Hematopoietic multipotent progenitor cell treated with erythropoietin and hydrocortisone succinate and interleukin-3 and kit ligand, for 8 days (in vitro differentiated cells): ENCODE data around the gene KCNJ10.

Experiments used
- DNase-seq: peaks from one replicate; pipeline ENCODE4 v3.0.0-alpha.2; 2015

KCNJ10 gene

DNA sequence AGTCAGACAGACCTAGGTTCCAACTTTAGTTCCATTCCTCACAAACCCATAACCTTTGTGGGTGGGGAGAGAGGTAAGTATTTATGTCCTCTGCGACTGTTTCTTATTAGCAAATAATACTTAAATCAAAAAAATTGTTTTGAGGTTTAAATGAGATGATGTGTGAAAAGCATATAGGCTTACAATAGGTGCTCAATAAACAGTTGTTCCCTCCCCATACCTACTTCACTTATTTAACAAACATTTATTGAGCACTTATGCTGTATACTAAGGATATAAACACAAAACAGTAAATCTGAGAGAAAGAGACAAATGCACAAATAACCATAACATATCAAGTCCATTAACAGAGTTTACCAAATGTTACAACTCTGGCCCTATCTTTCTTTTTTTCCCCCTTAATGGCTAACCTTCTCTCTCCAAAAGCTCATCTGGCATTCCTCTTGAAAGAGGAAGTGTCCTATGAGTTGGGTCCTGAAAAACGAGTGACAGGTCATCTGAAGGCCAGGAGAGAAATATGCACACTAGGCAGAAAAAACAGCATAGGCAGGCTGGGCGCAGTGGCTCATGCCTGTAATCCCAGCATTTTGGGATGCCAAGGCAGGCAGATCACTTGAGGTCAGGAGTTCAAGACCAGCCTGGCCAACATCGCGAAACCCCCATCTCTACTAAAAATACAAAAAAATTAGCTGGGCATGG, 48.4 kb downstream of the KCNJ10 start:
- no peak for DNase-seq

DNA sequence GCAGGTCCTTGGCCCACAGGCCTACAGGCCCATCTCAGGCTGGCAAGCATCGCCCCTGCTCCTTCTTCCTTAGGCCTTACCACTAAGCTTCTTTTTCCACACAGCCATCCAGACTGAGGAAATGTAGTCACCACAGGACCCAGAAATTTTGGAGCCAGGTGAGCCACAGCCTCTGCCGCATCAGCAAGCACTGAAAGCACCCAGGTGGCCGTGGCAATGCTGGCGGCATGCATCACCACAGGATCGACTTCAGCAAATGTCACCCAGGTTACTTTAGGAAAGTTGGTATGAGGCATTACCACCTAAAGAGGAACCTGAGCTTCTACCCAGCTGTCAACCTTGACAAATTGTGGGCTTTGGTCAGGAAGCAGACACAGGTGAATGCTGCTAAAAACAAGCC, 49.8 kb downstream of the KCNJ10 start:
- no peak for DNase-seq

DNA sequence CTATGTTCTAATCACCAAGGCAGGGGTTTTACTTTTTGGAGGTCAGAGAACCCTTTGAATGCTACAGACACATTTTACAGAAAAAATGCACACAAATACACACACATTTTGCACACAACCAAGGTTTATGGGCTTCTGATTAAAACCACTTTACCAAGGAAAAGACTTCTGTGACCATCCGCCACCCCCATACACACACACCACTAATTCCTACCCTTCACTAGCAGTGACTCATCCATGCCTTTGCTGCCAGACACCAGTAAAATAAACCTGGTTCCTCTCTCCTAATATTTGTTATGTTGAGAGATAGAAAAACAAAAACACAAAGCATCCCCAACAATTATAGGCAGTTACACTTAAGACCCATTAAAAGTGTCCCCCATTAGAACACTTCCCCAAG, 51.1 kb downstream of the KCNJ10 start:
- no peak for DNase-seq

DNA sequence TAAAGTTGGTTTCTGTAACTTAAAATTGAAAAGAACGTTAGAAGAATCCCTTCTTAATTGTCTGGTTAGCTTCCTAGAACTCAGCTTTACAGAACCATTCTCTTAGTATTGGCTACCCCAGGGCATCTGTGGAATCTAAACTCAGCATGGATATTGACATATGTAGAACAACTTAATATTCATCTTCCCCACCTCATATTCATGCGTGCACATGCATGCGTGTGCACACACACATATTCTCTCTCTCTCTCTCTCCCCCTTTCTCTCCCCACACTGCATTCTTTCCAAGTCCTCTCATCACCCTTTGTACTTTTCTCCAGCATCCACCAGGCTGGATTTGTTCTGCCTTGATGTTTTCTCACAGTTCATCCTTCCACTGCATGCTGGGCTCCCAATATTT, 51.6 kb downstream of the KCNJ10 start:
- no peak for DNase-seq

DNA sequence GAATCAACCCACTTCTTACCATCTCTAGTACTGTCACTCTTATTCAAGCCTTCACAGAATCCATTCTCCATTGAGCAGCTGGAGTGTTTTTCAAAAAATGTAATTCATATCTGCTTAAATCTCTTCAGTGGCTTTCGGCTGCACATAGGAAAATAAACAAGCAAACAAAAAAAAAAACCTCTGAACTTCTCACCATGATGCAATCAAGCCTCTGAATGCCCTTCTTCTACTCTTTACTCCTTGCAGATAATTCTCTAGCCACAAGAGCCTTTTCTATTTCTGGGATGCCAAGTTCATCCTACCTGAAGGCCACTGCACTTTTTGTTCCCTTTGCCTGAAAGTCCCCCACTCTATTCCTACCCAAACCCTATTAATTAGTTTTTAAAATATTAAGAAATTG, 52.4 kb downstream of the KCNJ10 start:
- DNase-seq: no peak

DNA sequence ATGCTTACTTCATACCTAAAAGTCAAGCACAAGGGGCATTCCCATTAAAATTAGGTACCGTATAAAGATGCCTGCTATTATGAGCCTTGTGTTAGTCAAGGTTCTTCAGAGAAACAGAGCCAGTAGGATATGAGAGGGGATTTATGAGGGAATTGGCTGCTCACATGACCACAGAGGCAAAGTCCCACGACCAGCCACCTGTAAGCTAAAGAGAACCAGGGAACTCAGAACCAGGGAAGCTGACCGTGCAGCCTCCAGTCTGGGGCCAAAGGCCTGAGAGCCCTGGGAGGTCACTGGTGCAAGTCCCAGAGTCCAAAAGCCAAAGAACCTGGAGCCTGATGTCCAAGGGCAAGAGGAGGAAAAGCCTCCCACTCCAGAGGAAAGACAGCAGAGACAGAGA, 58.2 kb downstream of the KCNJ10 start:
- DNase-seq: no peak

DNA sequence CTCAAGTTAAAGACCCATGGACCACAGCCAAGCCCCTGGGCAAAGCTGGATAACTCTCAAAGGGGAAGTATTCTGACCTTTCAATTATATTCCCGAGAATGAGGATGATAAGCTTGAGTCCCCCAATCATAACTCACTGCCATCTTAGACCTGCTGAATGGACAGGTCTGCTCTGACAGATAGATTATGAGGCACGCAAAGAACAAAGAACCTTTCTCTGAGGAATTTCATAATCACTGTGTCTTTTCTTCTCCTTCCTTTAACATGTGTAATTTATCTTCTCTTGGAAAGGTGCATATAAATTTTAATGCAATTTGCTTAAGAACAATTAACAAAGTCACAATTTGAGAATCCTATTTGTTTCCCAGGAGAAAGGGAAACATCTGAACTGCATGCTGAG, 60.2 kb downstream of the KCNJ10 start:
- DNase-seq: no peak

DNA sequence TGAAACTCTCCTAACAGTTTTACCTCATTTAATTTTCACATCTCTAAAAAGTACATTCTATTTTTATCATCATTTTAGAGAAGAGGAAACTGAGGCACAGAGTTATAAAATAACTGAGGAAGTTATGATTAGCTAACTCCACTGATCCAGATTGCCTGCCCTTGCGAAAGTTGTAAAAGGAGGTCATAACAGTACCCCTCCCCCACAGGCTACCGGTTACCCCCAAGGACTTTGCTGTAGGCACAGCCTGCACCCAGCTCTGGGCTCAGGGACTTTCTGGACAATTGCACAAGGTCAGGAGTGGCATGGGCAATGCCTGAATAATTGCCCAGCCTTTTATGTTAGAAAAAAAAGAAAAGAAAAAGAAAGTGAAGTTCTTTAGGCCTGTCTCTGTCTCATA, 60.9 kb downstream of the KCNJ10 start:
- no peak for DNase-seq

DNA sequence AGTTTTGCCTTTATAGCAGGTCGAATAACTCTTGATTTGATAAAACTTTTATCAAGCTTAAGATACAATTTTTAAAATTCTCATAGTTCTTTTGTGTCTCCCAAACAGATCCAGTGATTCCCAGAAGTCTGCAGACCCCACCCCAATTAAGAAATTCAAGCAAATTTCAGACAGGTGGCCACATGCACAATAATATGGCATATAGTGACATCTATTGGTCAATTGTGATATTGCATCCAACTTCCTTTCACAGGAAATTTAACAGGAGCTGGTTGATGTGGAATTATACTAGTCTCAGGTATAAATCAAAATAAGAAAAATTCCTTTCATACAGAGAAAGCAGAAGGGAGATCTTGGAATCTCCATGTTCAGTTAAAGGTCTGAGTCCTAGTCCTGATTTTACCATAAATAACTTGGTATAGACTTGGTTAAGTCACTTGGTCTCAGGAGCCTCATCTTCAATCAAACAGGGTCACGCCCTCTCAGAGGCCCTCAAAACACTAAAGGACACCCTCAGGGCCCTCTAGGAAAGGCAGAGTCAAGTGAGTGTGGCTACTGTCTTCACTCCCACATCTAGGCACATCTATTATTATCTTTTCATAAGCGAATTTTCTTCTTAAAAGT, 62.3 kb downstream of the KCNJ10 start:
- peak; percentile 59 for DNase-seq

DNA sequence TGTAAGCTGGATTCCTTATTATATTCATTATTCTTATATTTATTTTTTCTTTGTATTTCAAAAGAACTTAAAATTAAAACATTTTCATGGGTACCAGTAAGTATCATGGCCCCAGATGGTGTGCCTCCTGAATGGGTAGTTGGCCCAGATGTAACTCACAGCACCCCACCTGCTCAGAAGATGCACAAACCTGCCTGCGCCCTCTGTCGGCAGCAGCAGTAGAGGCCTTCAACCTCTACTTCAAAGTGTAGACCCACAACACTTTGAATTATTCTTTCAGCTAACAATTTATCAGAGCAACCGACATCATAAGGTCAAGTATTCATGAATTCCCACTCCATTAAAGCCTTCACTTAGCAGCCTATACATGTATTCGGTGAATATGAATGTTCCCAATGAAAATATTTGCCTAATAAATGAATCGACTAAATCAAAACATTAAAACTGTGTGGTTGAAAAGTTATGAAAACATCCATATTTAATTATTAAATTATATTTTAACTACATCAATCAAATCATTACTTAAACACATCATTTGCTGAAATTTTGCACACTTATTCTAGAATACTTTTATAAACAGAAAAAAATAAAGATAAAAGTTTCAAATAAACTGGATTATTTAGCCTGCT, 63.5 kb downstream of the KCNJ10 start:
- peak; percentile 85 for DNase-seq

DNA sequence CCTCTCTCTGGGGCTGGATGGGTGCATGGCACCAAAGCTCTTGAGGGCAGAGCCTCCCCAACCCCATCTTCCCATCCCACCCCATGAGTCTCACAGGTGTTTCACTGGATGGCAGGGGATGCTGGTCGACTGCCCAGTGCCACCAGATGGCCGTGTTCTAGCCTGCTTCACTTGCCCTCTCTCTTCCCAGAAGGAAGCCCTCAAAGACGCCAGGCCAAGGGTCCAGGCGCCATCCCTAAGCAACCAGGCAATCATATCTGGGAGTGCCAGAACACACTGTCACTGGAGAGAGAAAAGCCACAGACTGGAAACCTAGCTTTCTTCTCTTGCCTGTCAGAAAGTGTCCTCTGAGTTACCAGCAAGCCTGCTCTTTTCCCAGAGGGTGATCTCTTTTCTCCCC, 64.9 kb downstream of the KCNJ10 start:
- DNase-seq: no peak

DNA sequence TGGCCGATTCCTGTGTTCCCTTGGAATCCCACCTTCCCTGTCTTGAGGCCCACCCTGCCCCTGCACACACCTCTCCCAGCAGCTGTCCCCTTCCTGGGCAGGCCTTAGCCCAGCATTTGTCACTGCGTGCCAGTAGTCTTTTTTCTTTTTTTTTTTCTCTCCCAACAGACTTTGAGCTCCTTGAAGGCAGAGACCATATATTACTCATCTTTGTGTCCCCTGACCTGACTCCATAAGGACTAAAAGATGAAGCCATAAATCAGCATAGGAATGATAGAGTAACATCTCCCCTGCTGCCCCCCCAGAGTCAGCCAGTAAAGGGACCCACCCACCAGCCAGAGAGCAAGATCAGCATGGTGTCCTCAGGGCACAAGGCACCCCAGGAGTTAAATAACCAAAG, 65.5 kb downstream of the KCNJ10 start:
- no peak for DNase-seq

DNA sequence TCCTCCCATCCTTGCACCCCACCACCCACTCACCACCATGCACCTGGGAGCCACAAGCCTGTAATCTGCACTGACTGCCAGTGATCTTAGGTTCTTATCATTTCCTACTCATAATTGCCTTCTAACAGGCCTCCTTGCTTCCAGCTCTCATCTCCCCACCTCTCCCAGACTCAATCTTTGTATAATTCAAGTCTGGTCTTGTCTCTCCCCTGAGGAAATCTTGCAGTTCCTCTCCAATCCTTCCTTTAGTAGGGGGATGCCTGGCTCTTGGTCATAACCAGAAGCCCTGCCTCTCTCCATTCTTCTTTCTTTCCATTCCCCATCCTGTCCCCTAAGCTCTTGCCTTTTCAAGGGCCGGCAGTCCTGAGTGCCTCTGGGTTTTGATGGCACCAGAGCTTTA, 66.0 kb downstream of the KCNJ10 start:
- DNase-seq: no peak

DNA sequence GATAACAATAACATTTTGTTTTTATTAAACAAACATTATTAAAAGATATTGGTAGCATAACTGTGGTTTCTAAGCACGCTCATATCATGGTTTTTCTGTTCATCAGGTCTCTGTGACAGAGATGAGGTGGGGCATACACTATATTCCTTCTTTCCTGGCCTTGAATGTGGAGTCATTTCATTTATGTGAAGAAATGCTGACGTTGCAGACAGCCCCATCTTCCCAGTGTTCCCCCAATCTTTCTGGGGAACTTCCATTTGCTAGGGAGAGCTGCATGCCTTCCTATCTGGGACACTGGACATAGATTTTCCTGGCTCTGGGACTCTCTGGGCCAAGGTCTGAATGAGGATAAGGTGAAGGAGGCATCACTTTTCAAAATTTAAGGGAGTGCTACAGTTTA, 68.5 kb downstream of the KCNJ10 start:
- no peak for DNase-seq

DNA sequence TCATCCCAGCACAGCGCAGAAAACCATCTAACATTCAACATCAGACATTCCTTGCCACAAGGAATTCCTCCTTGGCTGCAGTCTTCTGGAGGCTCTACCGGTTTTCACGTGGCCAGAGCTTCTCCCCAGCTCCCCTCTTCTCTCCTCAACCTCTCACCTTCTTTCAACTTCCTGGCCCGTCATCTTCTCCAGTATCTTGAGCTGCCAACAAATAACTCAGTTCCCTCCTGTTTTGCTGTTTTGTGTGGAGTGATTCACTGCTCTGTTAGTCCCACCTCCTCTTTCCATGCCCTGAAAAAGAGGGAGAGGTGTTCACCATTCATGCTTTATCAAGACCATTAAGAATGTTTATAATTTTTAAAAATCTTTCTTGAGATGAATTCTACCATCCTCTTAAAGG, 70.8 kb downstream of the KCNJ10 start:
- no peak for DNase-seq

DNA sequence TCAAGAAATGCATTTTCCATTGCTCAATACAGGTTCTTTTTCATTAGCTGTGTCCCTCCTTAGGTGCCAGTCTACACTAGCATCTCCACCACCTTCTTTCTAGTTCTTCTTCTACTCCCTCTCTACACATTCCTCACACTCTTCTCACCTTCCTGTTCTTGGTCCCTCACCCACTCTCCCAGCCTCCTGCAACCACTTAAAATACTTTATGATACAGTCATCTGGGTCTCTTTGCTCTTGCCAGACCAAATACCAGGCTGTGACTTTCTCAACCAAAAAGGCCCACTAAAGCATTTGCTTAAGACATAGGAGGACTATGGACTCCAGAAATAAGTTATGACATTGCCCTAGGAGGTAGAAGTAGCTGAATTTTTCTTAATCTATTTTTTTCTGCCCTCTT, 73.3 kb downstream of the KCNJ10 start:
- DNase-seq: no peak

DNA sequence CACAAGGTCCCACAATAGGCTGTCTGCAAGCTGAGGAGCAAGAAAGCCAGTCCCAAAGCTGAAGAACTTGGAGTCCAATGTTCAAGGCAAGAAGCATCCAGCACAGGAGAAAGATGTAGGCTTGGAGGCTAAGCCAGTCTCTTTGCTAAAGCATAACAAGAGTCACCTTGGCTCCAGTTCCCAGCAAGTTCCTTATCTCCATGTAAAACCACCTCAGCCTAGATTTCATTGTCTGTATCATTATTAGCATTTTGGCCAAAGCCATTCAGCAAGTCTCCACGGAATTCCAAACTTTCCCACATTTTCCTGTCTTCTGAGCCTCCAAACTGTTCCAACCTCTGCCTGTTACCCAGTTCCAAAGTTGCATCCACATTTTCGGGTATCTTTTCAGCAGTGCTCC, 75.1 kb downstream of the KCNJ10 start:
- DNase-seq: no peak

DNA sequence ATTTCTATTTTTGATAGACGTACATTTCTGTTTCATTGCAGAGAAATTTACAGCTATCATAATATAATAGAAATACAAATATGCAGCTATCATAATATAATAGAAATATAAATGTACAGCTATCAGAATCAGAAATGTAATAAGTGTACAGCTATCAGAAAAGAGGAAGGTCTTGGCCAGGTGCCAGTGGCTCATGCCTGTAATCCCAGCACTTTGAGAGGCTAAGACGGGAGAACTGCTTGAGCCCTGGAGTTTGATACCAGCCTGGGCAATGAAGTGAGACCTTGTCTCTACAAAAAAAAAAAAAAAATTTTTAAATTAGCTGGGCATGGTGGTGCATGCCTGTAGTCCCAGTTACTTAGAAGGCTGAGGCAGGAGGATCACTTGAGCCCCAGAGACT, 76.0 kb downstream of the KCNJ10 start:
- DNase-seq: no peak

DNA sequence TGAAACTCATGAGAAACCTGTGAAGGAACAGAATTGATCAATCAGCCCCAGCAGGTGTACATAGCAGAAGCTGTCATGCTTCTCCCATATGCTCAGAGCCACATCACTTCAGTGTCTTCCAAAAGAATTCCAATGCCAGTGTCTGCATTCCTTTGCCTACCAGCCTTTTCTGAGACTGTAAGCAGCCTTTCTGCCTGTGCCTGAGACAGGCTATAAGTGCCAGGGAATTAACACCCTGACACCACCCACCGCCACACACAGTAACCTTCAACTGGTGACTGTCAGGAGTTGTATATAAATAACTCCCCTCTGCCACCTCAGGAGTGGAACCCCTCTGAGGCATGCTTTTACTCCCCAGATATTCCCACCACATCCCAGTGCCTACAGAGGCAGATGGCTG, 77.8 kb downstream of the KCNJ10 start:
- no peak for DNase-seq

DNA sequence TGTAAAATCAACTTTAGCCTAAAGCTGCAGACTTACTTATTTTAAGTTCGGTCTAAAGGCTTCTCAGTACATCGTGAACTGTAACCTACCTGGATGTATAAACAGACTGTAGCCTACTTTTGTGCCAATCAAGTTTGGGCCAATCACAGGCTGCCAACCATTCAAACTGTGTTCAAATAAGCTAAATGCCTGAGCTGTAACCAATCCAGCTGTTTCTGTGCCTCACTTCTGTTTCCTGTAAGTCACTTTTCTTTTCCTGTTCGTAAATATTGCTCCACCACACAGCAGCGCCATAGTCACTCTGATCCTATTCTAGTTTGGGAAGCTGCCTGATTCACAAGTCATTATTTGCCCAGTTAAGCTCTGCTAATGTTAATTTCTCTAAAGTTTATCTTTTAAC, 78.4 kb downstream of the KCNJ10 start:
- peak; percentile 33 for DNase-seq

DNA sequence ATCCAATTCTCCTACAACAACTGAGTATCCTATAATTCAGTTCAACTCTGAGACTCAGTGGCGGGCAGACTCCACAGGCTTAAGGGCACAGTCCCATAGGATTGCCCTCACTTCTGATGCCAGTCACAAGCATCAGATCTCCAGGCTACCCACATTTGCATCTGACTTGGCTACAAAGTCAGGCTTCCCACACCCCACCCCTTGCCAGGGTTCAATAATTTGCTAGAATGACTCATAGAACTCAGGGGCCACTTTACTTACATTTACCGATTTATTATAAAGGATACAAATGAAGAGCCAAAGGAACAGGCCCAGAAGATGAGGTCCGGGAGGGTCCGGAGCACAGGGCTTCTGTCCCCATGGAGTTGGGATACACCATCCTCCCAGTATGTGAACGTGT, 80.0 kb downstream of the KCNJ10 start:
- DNase-seq: no peak

DNA sequence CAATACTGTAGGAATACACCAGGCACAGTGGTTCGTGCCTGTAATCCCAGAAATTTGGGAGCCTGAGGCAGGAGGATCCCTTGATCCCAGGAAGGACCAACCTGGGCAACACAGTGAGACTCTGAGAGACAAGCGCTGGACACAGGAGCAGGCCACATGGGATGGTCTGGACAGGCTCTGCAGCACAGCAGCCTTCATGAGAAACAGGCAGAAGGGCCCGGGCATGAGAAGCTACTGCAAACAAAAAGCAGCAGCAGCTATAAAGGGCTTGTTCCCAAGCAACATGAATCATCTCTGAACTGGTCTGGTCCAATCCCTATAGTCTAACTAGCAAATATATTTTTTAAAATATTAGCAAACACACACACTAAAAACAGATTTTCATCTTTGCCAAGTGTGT, 80.4 kb downstream of the KCNJ10 start:
- DNase-seq: no peak

DNA sequence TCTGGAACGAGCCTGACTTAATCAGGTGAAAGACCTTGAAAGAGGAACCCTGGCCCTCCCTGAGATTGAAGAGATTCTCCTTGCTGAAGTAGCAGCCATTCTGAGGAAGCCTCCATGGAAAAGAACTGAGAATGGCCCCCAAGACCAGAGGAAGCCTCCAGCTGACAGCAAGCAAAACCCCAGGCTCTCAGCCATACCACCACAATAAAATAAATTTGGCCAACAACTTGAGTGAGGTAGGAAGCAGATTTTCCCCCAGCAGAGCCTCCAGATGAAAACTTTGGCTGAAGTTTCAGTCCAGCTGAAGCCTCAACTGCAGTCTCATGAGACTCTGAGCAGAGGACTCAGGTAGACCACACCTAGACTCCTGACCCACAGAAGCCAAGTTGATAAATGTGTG, 82.0 kb downstream of the KCNJ10 start:
- DNase-seq: no peak

DNA sequence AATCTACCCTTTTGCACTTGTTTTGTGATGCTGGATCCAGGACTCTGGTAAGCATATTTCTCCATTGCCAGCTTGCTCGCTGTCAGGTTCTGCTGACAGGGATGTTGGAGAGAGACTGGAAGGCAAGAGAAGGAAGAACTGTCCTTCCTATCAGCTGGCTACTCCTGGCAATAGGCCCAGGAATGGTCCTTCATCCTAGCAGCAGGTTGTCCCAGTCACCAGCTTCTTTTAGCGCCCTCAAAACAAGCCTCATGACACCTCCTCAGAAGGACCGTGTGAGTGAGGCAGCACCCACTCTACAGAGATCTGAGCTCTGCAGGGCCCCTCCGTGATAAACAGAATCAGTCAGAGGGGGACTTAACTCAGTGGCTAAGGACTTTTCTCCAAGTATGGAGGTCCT, 82.8 kb downstream of the KCNJ10 start:
- DNase-seq: peak; percentile 12

DNA sequence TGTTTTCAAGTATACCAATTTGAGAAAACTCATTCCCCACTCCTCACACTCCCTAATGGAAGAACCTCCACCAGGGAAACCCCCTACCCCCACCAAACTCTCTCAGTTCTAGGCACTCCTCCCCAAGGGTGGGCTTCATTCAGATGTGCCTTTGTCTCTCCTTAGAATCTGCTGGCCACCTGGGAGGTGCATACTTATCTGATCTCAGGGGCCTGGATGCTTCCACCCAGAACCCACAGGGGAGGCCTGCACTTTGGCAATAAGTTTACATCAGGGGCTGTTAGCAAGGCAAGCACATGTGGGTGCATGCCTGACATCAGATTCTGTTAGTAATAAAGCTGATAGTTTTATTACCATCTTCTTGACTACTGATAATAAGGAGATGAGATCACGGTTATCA, 83.4 kb downstream of the KCNJ10 start:
- DNase-seq: no peak
